ENCODE data around the gene HOXD4.

HOXD4 gene

DNA sequence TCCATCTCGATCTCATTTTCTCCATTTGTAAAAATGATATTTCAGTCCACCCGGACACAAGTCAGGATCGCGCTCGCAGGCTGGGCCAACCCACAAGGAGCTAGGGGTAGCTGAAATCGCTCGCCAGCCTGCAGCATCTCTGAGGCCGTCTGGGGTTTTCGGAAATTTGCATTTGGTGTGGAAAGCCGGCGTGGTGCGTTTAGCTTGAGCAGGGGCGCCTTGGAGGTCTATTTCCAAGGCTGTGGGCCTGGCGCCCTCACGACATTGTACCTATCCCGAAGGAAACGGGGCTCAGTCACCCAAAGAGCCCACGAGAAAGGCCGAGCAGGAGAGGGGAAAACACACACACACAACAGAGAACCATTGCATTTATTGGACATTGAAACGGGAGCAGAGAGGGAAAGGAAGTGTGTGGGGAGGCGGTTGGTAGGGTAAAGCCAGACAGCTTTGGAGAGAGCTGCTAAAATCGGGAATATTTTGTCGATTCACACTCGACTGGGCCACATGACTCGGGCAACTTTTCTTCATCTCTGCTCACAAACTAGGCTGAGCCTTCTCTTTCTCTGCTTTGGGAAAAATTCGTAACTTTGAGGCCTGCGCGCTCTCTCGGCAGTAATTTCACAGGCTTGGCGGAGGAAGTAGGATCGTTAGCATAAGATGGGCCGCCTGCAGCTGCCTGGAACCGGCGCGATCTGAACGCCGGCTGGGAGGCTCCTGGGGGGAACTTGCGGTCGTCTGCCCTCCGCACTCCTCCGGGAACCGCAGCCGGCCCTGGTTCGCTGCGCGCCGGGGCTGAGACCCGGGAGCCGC is 23.0 kb upstream of the HOXD4 start:
- no peak for DNase-seq

DNA sequence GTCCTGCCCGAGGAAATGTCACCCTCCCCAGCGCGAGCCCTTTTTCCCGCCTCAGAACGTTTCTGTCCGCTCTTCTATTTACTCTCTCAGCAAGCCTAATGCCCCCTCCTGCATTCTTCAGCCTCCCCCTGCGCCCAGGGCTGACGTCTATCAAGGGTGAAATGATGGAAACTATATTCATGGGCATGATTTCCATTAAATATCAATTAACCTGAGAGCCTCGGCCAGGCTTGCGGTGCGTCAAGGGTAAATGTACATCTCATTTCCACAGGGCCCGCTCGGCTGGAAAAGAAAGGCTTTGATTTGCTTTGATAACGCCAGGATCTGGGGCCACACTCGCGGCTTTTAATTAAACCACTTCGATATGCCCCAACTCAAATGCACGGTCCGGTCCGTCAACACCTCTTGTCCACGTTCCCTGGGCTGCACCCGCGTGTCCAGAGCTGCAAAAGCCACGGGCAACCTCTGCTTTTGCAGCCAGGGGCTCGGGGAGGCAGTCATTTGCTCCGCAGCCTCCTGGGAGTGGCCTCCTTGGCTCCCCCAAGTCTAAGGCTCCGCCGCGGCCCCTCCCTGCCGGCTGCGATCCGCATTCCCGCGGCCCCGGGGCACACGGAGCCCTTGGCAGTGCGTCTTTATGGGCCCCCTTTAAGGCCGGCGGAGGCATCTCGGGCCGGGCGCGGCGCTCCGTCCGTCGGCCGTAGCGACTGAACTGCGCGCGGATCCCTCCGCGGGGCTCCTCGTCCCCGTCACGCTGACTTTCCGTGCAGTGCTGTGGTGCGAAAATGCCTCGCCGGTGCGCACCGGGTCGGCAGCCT is 22.2 kb upstream of the HOXD4 start, which contains the start of gene HOXD8:
TSS of gene HOXD8 (plus strand) at position 724 of the 815 bp plus-strand sequence. CDS start 662 bp downstream, outside the sequence.
- DNase-seq: no peak

DNA sequence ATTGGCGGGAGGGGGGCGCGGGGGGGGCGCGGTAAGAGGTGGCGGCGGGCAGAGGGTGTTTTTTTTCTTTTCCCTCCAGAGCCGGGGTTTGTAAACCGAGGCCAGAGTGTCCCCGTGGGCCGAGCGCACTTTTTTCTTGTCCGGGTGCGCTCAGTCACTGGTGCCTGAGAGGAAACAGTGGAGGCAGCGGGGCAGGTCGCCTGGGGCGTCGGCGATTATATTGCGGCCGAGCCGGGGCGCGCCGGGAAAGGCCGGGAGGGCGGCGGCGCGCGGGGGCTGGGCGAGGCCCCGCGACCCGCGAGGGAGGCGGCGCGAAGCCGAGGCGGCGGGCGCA is 21.6 kb upstream of the HOXD4 start:
- no peak for DNase-seq

DNA sequence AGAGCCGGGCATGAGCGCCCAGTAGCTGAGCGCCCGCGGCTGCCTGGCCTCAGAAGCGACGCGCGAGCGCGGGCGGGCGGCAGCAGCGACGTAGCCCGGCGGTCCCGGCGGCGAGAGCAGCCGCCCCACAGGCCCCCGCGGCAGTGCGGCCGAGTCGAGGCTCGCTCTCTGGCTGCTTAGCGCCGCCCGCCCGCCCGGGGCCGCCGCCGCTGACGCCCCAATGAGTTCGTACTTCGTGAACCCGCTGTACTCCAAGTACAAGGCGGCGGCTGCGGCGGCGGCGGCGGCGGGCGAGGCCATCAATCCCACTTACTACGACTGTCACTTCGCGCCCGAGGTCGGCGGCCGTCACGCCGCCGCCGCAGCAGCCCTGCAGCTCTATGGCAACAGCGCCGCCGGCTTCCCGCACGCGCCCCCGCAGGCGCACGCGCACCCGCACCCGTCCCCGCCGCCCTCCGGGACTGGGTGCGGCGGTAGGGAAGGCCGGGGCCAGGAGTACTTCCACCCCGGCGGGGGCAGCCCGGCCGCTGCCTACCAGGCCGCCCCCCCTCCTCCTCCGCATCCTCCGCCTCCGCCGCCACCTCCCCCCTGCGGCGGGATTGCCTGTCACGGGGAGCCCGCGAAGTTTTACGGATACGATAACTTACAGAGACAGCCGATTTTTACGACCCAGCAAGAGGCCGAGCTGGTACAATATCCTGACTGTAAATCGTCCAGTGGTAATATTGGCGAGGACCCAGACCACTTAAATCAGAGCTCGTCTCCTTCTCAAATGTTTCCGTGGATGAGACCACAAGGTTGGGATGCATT is 21.0 kb upstream of the HOXD4 start:
- DNase-seq: no peak

DNA sequence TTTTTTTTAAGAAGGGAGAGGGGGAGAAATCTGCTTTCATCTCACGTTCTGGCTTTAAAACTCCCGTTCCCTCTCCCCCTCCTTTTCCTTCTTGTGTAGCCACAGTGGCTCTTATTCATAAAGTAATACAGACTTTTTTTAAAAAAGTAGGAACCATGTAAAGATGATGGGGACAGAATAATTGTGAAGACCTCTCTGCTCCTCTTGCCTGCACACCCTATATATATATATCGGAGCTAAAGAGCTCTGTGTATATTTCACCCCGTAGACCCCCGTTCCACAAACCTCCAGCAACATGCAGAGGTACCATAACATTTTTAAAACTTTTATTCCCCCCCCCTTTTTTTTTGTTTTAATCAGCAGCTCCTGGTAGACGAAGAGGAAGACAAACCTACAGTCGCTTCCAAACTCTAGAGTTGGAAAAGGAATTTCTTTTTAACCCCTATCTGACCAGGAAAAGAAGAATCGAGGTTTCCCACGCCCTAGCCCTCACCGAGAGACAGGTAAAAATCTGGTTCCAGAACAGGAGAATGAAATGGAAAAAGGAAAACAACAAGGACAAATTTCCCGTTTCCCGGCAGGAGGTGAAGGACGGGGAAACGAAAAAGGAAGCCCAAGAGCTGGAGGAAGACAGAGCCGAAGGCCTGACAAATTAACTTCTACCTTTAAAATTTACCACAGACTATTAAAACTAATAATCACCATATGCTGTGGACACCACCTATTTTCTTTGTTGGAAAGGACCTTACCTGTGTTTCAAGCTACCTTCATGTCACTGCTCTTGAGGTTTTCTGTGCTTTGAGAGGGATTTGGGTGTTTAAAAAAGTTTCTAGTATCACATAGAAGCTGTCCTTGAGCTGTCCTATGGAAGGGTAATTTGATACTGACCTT is 20.1 kb upstream of the HOXD4 start:
- no peak for DNase-seq

DNA sequence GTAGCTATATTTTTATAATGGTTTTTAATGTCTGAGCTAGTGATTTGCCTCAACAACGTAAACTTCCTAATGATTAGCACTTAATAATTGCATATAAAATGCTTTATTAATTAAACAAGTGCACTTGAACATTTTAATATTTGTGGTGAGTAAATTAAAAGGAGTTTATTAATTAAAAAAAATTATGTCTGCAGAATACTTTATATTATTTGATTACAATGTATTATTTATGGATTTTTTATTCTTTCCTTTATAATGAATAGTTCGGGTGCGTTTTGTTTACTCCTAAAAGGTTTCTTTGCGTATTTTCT is 19.5 kb upstream of the HOXD4 start:
- no peak for DNase-seq

DNA sequence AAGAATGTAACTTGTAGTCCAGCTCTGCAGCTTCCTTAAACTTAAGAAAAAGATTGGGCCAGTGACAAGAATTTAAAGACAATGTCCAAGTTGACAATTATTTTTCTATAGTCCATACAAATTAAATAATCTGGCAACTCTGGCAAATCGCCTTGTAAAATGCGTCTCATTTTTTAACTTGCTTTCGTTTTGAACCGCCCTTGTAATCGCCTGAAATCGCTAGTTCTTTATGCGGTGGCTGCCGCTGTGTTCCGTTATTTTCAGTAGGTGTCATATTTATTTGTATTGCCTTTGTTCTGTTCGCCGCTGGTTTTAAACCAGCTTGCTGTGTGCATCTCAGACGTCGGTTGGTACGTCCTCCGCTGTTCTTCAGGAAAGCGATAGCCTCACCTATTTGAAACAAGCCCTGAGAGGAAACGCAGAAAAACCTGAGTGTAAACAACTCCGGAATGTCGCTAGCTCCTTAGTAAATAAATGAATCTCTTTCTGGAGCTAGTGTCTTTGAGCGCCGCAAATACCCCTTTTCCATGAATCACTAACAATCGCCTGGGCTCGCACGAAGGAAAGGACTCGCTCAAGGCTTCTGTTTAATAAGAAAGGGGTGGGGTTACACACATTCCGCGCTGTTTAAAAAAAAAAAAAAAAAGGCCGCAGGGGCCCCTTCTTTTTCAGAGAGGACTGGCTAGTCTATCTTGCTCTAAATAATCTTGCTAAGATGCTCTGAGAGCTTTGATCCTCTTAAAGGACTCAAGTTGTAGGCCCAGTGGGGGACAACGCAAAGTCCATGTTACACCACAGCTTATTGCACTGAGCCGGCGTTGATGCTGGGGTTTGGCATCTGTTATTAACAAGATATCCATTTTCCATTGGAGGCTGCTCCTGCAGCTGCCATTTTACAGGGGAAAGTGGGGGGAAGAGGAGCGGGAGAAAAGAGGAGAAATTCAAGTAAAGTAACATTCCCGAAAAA is 18.9 kb upstream of the HOXD4 start:
- no peak for DNase-seq

DNA sequence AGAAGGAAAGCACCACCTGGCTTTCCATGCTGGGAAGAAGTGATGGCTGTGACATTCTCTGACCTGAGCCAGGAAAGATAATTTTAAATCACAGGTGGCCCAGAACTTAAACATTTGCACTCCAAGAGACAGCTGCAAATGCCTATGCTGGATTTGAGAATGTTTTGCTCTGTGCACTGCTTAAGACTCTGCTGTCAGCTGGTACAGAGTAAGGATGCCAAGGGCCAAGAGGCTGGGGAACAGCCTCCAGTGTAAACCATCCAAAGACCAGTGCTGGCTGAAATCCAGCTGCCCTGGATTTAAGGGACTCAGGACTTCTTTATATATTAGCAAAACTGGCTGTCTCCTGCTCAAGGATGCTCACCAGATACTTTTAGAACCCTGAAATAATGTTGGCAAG is 18.0 kb upstream of the HOXD4 start:
- DNase-seq: no peak

DNA sequence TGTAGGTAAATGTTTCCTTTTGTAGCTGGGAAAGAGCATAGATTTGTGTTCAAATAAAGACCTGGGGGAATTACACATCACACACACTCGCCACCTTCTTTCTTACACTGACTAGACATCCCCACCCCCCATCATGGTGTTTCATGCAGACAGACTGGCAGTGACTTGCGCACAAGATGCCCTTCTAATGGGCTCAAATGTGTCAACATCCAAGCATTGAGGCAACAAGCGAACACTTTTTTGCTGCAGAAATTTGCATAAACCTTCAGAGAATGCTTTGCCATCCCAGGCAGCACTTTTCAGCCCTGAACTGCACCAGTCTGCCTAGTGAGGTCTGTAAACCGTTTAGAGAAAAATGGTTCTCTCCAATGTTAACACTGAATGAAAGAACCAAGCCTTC is 17.3 kb upstream of the HOXD4 start:
- DNase-seq: no peak

DNA sequence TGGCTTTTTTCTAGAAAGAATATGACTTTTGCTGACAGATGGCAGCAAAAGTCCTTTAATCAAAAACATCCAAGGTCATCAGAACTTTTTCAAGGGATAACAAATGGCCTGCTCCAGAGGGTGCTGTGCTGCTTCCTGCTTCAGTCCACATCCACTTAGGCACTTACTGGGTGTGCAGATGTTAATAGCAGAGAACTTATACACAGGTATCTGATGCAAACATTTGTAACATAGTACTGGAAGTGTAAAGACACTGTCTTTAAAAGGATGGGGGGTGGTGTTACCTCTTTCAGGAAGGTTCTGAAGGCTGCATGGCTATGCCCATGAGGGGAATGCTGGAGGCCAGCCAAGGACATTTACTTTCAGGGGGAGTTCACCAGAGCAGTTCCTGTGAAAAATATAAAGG is 16.3 kb upstream of the HOXD4 start:
- no peak for DNase-seq

DNA sequence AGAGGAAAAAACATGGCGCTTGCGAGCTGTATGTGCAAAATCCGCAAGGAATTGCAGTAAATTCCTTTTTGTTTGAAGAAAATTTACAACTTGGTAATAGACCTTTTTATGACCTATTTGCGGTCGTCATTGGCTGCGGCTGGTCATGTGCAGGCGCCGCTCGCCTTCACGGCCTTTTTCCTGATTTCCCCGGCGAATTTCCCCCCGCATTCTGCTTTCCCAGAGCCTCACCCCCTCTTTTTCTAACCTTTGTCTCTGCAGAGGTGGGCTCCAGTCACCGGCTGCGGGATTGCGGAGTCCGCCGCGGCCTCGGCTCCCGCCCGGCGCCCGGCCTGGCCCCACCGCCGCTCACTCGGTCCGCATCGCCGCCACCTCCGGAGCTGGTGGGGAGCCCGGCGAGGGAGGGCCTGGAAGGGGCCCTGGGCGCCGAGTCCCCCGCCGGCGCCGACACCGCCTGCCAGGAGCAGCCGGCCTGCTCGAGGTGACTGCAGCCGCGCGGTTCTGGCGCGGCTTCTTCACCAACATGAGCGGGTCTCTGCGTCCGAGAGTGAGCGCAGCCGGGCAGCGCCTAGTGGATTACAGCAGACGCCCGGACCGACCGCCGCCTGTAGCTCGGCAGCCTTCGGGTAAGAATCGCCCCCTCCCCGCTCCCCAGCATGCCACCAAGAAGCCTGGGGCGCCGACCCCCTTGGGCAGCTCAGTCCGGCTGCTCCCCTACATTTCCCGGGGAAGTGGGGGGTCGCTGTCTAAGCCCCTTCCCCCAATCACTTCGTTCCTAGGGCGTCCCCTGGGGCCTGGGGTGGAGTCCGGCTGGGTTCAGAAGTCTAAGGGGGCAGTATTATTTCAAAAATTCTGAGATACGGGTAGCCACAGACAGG is 14.7 kb upstream of the HOXD4 start:
- DNase-seq: no peak

DNA sequence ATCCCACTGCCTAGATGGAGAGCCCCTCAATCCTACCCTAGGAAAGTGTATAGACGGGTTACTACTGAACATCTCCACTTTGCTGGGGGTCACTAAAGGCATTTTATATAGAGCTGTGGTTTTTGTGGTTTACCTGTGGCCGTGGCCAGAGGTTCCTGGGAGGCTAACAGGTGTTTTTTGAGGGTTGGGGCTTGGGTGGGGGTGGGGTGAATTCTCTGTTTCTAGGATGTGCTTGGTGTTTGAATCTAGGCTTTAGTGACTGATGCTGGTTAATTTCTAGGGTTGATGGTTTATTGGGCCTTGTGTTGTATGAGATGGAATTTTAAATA is 14.1 kb upstream of the HOXD4 start:
- no peak for DNase-seq

DNA sequence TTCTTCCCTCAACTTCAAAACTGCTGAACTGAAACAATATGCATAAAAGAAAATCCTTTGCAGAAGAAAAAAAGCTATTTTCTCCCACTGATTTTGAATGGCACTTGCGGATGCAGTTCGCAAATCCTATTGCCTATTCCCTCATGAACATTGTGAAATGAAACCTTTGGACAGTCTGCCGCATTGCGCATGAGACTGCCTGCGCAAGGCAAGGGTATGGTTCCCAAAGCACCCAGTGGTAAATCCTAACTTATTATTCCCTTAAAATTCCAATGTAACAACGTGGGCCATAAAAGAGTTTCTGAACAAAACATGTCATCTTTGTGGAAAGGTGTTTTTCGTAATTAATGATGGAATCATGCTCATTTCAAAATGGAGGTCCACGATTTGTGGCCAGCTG is 13.4 kb upstream of the HOXD4 start:
- no peak for DNase-seq

DNA sequence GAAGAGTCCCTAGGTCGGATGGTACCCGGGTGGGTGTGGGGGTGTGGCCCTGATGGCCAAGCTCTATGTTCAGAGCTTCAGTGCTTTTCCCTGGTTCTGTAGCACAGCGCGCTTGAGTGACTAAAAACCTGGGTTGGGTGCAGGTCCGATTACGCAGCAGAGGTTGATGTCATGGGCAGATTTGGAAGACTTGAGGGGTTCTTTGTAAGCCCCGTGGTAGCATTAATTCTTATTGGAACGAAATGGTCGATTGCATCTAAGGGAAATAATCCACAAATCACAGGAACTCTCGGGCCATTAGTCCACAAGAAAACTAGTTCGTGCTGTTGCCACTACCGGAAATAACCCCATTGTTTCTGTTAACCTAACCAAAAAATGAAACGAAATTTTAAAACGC is 12.8 kb upstream of the HOXD4 start:
- DNase-seq: peak; percentile 9

DNA sequence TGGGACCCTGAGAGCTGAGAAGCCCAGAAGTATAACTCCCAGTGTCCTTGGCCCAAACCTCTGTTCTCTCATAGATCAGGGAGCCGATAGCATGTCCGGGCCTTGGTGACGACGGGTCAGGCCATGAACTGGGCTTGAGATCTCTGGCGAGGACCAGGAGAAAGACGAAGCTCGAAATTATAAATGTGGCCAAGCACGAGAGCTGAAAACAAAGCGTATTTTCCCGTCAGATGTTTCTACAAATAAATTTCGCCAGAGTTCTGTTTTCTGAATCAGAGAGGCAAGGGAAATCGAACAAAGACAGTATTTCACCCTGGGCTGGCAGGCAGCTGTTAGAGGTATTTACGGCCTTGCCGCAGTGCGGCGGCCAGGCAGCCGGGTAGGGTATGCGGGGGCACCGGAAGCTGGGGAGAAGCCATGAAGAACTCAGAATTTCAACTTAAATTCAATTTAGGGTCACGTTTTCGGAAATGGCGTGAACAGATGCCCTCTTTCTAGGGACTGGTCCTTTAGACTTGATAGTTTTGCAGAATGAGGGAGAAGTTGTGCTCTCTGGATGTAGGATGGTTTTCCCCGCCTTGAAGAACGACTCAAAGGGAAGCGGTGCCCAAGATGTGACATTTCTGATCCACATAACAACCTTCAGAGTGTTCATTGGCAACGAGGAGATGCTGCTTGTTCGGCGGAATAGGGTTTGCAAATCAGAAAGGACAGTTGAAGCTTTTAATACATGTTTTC is 12.3 kb upstream of the HOXD4 start:
- DNase-seq: peak; percentile 7

DNA sequence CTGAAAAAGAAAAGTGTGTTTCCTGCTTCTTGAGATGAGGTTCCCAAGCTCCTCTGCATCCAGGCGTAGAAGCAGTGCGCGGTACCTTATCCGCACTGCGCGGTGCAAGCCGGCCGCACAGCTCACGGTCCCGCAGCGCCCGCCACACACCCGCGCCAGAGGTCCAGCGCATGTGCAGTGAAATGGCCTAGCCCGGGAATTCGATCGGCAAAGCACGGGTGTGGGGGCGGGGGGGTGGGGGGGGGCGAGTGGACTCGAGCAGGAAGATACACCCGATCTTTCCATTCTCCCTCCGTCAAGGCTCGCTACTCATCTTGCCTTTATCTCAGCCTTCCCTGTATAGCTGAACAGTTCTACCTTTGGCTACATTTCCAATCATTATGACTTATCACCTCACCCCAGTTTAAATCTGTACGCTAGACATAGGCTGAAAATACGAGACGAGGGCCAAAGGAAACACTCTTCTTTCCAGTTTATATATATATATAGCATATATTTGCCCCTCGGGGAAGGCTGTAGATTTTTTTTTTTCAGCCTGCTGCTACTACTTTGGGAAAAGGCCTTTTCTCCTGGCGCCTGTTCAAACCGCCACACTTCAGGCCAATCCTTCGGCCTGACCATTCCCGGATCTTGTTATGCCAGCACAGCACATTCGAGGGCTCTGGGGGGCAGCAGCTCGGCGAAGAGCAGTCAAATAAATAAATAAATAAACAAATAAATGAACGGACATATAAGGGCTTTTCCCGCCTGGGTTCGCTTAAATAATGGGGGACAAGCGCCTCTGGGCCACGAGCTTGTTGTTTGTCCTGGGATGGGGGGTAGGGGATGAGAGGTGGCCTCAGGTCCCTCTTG is 11.5 kb upstream of the HOXD4 start:
- no peak for DNase-seq

DNA sequence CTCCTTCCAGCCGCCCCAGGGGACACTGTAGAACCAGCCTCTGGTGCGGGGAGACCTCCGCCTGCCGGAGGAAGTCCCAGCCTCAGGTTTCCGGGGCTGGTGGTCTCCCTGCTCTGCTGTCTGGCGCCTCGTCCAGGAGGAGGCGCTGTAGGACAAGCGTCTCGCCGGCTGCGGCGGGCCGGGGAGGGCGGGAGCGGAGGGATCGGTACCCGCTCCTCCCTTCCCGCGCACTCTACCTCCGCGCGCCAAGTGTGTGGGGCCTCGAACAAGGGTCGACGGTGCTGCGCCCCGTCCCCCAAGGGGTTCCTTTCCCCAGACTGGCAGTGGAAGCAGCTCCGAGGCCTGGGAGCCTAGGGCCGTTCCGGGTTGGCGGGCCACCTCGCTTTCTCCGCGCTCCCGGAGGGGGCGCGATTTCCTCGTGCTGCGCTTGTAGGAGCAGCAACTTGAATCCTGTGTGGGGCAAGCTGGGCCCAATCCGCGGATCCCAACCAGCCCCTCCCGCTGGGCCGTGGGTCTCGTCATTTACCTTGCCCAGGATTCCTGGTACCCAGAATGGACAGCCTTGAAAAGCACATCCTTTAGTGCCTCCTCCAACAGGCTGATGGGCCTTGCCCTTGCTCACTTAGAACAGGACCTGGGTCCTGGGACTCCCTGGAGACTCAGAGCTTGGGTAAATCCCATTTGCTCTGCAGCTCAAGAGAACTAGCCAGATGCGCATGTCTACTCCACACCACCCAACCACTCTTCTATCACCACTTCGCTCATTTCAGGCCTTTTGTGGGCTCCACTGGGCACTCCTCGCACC is 10.6 kb upstream of the HOXD4 start:
- DNase-seq: peak; percentile 68

DNA sequence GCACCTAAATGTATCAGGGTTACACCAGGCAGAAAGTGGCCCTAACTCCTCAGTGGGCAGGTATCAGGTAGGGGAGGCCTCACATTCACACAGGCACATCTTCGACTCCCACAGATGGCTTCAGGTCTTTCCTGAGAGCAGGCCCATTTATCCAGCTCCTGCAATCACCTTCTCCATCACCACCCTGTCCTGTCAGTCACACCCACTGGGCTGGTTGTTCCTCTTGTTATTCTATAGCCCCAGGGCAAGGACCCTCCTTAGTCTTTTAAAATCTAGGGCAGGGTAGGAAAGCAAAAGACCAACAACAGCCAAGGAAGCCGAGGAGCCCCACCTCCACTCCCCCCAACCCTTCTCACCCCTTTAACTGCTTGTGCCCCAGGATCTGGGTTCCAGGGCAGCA is 9.1 kb upstream of the HOXD4 start:
- no peak for DNase-seq

Data from activated CD8-positive, alpha-beta memory T cell treated with anti-CD3 and anti-CD28 coated beads, Interleukin-2, amount 50 U/mL, for 4 hours (primary cell).